ENCODE measurements around the gene KIF16B.
"Not testable (repeated sequence)": the region's sequence is repeated elsewhere in the genome, so short reads cannot be mapped to it uniquely, and the experiment has no call there.

The KIF16B gene

DNA sequence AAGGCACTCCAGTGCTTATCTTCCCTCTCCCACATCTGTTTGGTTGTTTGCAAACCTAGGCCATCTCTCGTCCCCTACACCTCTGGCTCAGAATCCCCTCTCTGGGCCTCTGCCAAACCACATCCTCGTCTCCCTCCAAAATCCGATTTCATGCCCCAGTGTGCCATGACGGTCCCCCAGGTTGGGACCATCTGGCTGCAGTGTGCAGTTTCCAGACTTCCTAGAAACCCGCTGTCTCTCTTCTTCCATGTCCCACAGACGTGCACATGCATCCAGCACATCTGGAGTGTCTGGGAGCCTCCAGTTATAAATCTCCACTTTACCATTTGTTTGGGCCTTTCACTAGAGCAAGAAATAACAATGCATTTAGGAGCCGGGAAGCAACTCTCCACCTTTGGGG, 316.2 kb downstream of the KIF16B start:
- DNase-seq (ENCODE audit: low spot score): no peak

DNA sequence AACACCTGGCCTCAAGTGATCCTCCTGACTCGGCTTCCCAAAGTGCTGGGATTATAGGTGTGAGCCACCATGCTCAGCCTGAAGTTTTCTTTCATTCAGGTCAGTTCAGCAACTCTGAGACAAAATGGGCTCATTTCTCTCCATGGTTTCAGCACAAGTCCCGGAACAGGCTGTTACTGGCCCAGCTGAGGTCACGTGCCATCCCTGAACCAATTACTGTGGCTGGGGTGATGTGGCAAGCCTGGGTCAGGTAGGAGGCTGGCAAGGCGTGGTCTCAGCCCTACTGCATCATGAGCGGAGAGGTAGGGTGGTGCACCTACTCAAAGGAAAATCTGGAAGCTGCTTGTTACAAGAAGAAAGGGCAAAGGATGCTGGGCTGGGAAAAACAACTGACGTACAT, 326.4 kb downstream of the KIF16B start:
- DNase-seq (ENCODE audit: low spot score): no peak

- DNase-seq (ENCODE audit: low spot score): no peak
Measured at GRCh38 chr20:16246291-16246690, 327.0 kb downstream of the KIF16B start.

- DNase-seq (ENCODE audit: low spot score): no peak
Measured at GRCh38 chr20:16245879-16246278, 327.4 kb downstream of the KIF16B start.

- no peak for DNase-seq (ENCODE audit: low spot score)
Measured at GRCh38 chr20:16244892-16245291, 328.4 kb downstream of the KIF16B start.

- no peak for DNase-seq (ENCODE audit: low spot score)
Measured at GRCh38 chr20:16243470-16243869, 329.8 kb downstream of the KIF16B start.

- no peak for DNase-seq (ENCODE audit: low spot score)
Measured at GRCh38 chr20:16241911-16242310, 331.3 kb downstream of the KIF16B start.

DNA sequence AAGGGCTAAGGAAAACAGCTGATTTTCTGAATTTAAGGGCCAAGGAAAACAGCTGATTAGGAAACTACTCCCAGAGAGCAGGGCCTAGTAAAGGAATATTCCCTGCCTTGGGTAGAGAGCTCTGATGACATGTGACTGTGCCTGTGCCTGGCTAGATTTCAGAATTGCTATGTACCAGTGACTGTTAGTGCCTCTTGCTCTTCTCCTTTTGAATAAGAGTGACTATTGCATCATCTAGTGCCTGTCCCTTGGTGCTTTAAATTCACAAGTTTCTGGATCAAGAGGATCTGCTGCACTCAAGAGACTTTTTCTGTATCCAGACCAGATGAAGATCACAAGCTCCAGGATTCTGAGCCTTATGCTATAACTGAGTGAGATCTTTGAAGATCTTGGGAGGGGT, 332.9 kb downstream of the KIF16B start:
- DNase-seq (ENCODE audit: low spot score): no peak

GRCh38 chr20:16236589-16237241, 336.5 kb downstream of the KIF16B start:
- no peak for DNase-seq (ENCODE audit: low spot score)

GRCh38 chr20:16230402-16230801, 342.8 kb downstream of the KIF16B start:
- DNase-seq (ENCODE audit: low spot score): no peak

DNA sequence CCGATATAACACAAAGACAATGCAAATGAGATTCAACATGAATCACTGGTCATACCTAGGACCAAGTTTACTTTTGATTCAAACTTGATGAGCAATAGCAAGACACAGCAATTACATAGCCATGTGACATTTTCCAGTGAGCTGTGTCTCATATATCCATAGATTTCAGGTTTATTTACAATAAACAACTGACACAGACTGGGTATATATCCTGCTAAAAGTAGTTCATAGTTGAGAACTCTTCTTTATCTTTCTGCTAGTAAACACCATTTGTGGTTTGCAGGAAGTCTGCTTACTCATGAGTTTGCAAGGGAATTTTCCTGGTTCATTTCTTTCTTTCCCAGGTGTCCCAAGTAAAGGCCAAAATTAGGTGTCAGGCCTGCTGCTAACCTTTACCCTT, 343.4 kb downstream of the KIF16B start:
- DNase-seq (ENCODE audit: low spot score): no peak

DNA sequence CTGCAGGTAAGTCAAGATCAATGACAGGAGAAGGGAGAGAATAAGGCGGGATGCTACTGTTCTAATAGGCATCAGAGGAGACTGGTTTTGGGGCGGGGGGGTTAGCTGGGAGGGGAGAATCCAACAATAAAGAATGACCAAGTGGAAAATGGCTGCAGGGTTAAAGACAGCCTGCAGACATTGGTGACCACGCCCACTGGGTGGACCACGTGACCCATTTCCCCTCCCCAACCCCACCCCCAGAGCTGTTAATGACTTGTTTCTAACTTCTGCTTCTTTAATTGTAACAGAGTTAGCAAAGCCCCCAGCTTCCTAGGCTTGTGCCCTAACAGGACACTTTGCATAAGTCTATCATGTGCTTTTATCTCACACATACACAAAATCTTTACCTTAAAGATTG, 344.5 kb downstream of the KIF16B start:
- DNase-seq (ENCODE audit: low spot score): no peak

DNA sequence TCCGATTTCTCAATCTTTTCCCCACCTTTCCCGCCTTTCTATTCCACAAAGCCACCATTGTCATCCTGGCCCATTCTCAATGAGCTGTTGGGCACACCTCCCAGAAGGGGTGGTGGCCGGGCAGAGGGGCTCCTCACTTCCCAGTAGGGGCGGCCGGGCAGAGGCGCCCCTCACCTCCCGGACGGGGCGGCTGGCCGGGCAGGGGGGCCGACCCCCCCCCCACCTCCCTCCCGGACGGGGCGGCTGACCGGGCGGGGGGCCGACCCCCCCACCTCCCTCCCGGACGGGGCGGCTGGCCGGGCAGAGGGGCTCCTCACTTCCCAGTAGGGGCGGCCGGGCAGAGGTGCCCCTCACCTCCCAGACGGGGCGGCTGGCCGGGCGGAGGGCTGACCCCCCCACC, 346.3 kb downstream of the KIF16B start:
- not testable (repeated sequence) for DNase-seq (ENCODE audit: low spot score)

- no peak for DNase-seq (ENCODE audit: low spot score)
Measured at GRCh38 chr20:16224836-16225235, 348.4 kb downstream of the KIF16B start.

- no peak for DNase-seq (ENCODE audit: low spot score)
Measured at GRCh38 chr20:16222859-16223411, 350.3 kb downstream of the KIF16B start.

Data from left forelimb (tissue), 1 donor.